Measurements from ENCODE around the gene TRIM44. TPM values are rescaled to one million over a fixed set of nuclear protein-coding genes. Genes with fewer than 3 reads are reported as not detected.

The TRIM44 gene
- total RNA-seq, 1 experiment from 2014 or later = 81.4 TPM

DNA sequence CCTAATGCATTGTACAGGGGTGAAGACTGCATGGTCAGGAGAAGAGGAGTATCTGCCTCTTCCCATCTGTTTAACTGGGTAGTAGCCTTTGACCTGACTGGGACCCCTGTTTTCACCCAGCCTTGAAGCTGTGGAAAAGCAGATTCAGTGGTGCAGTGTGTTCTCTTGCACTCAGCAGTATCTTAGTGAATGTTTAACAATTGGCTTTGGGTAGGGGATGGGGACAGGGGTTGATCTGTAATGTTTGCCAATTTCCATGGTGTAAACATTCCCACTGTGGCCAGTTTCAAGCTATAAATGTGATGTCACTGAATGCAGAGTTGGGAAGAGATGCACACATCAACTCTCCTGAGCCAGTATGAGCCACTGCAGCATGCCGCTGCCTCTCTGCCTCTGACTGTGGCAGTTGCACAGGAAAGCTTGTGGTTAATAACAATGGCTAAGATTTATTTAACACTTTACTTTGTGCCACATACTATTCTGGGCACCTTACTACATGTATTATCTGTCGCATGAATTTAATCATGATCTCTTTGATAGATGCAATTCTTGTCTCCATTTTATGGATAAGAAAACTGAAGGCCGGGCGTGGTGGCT lies 28.6 kb upstream of the TRIM44 start:
- TF ChIP-seq, protein P1, sequence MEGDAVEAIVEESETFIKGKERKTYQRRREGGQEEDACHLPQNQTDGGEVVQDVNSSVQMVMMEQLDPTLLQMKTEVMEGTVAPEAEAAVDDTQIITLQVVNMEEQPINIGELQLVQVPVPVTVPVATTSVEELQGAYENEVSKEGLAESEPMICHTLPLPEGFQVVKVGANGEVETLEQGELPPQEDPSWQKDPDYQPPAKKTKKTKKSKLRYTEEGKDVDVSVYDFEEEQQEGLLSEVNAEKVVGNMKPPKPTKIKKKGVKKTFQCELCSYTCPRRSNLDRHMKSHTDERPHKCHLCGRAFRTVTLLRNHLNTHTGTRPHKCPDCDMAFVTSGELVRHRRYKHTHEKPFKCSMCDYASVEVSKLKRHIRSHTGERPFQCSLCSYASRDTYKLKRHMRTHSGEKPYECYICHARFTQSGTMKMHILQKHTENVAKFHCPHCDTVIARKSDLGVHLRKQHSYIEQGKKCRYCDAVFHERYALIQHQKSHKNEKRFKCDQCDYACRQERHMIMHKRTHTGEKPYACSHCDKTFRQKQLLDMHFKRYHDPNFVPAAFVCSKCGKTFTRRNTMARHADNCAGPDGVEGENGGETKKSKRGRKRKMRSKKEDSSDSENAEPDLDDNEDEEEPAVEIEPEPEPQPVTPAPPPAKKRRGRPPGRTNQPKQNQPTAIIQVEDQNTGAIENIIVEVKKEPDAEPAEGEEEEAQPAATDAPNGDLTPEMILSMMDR (IDR thresholded peaks at IDR 0.05; ENCODE audit: insufficient read depth in 1 of 2, low read depth in 1 of 2, low read length in 1 of 2, severe bottlenecking in 1 of 2, unreplicated experiment in 1 of 2) = no peak
- Mint-ChIP-seq H3K27ac (ENCODE audit: unreplicated experiment) (no peak overlapping the region), H3K4me1 (ENCODE audit: low read depth, unreplicated experiment) (peaks cover 12% of the 10 kb centered on the region), H3K4me3 (ENCODE audit: unreplicated experiment) (no peak overlapping the region), H3K36me3 (ENCODE audit: insufficient read depth, unreplicated experiment) (no peaks in the 10 kb centered on the region), H3K27me3 (ENCODE audit: insufficient read depth, unreplicated experiment) (no peaks in the 10 kb centered on the region), H3K9me3 (ENCODE audit: unreplicated experiment) (no peaks in the 10 kb centered on the region)
- intact Hi-C loops (cut with micrococcal nuclease; ENCODE audit: unreplicated experiment) = no loop called here
- no peak overlapping the region for H3K4me3 ChIP-seq (ENCODE audit: low read depth, low read length)
- POLR2A ChIA-PET = no interaction called here
- CTCF ChIA-PET = no interaction called here
- DNase-seq = no peak
- BruUV-seq (replicated peaks) = no TSS peak
- H3K36me3 ChIP-seq (ENCODE audit: control insufficient read depth, insufficient read depth, low read length) = no peaks in the 10 kb centered on the region
- no peaks in the 10 kb centered on the region for H3K27me3 ChIP-seq (replicated peaks; ENCODE audit: control insufficient read depth, insufficient read depth, low read length)
- no peaks in the 10 kb centered on the region for H3K9me3 ChIP-seq
- peaks cover 19% of the 10 kb centered on the region for H3K4me1 ChIP-seq

DNA sequence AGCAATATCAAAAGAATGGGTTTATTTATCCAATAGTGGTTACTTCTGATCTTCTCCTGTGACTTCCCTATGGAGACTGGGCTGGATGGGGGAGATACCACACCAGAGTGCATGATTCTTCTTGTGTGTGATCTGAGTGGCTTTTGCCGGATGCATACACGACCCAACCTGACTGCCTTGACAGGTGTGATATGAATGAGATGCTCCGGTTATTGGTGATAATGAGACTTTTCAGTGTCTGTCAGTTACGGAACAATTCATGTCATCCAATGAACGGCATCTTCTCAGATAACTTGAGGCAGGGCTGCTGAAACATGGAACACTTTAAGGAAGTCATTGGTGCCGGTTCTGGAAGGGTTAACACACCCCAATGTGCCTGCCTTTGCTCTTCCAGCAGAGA lies 26.6 kb upstream of the TRIM44 start:
- TF ChIP-seq, protein P1 (IDR thresholded peaks at IDR 0.05; ENCODE audit: insufficient read depth in 1 of 2, low read depth in 1 of 2, low read length in 1 of 2, severe bottlenecking in 1 of 2, unreplicated experiment in 1 of 2) = no peak
- no peak for DNase-seq
- Histone ChIP-seq H3K36me3 (ENCODE audit: control insufficient read depth, insufficient read depth, low read length) (no peaks in the 10 kb centered on the region), H3K27me3 (replicated peaks; ENCODE audit: control insufficient read depth, insufficient read depth, low read length) (no peaks in the 10 kb centered on the region), H3K4me1 (peaks cover 11% of the 10 kb centered on the region; the same call in 1 of the 2 replicates), H3K9me3 (no peaks in the 10 kb centered on the region), H3K4me3 (ENCODE audit: low read depth, low read length) (no peak overlapping the region)
- CTCF ChIA-PET = no interaction called here
- POLR2A ChIA-PET = no interaction called here
- no peak overlapping the region for H3K4me3 Mint-ChIP-seq (ENCODE audit: unreplicated experiment)
- no peak overlapping the region for H3K27ac Mint-ChIP-seq (ENCODE audit: unreplicated experiment)
- no peaks in the 10 kb centered on the region for H3K36me3 Mint-ChIP-seq (ENCODE audit: insufficient read depth, unreplicated experiment)
- no peaks in the 10 kb centered on the region for H3K9me3 Mint-ChIP-seq (ENCODE audit: unreplicated experiment)
- no TSS peak for BruUV-seq (replicated peaks)
- no peaks in the 10 kb centered on the region for H3K4me1 Mint-ChIP-seq (ENCODE audit: low read depth, unreplicated experiment)
- intact Hi-C loops (cut with micrococcal nuclease; ENCODE audit: unreplicated experiment) = no loop called here
- no peaks in the 10 kb centered on the region for H3K27me3 Mint-ChIP-seq (ENCODE audit: insufficient read depth, unreplicated experiment)

DNA sequence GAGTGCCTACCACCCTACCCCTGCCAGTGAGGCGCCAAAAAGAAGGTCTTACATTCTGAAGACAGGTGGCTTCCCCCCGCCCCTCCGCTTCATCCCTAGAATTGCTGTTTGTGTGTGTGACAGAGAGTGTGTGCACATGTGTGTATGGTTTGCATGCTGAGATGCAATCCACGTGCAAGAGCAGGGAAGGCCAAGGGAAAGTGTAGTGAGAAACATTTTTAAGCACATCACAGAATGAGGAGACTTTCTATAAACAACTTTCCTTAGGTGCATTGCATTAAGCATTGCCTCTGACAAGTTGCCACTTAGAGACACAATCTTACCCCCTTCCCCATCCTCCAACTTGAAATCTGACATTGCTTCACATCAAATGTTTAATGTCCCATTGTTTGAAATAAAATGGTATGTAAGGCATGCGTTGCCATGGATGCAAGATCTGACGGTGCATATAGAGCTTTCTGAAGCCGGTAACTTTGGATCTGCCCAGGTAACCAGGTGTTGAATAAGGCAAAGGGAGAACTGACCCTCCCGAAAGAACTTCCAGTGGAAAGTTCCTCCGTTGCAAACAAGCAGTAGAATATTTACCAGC lies 22.9 kb upstream of the TRIM44 start:
- ChIA-PET POLR2A (no interaction called here), CTCF (interaction anchor here (0.6 kb wide), 1 partner anchor 388 kb away, joined by 6 read pairs; no protein-coding TSS in a partner anchor)
- Histone ChIP-seq H3K4me3 (ENCODE audit: low read depth, low read length) (no peak overlapping the region), H3K4me1 (0 out of 2 replicates have a peak, but pooled peaks cover 7% of the 10 kb centered on the region), H3K36me3 (ENCODE audit: control insufficient read depth, insufficient read depth, low read length) (no peaks in the 10 kb centered on the region), H3K27me3 (replicated peaks; ENCODE audit: control insufficient read depth, insufficient read depth, low read length) (no peaks in the 10 kb centered on the region), H3K9me3 (no peaks in the 10 kb centered on the region)
- H3K36me3 Mint-ChIP-seq (ENCODE audit: insufficient read depth, unreplicated experiment) = no peaks in the 10 kb centered on the region
- no peaks in the 10 kb centered on the region for H3K9me3 Mint-ChIP-seq (ENCODE audit: unreplicated experiment)
- H3K27ac Mint-ChIP-seq (ENCODE audit: unreplicated experiment) = no peak overlapping the region
- intact Hi-C loops (cut with micrococcal nuclease; ENCODE audit: unreplicated experiment) = no loop called here
- BruUV-seq (replicated peaks) = no TSS peak
- no peak overlapping the region for H3K4me3 Mint-ChIP-seq (ENCODE audit: unreplicated experiment)
- no peaks in the 10 kb centered on the region for H3K27me3 Mint-ChIP-seq (ENCODE audit: insufficient read depth, unreplicated experiment)
- peak in 1 of 2 experiments; percentile 53 for DNase-seq
- TF ChIP-seq, protein P1 (IDR thresholded peaks at IDR 0.05; ENCODE audit: insufficient read depth in 1 of 2, low read depth in 1 of 2, low read length in 1 of 2, severe bottlenecking in 1 of 2, unreplicated experiment in 1 of 2) = no peak
- H3K4me1 Mint-ChIP-seq (ENCODE audit: low read depth, unreplicated experiment) = peaks cover 6% of the 10 kb centered on the region

All from Caco-2 (cell line).